B cell (primary cell): ENCODE data around the gene NOL3. TPM values are rescaled to one million over a fixed set of nuclear protein-coding genes. Genes with fewer than 3 reads are reported as not detected.

Experiments
- ATAC-seq: fragments of 200-7000 bp; cut with Tn5 transposase; one replicate; pipeline ENCODE4 v1.10.0; 2021; ENCODE audit warnings: low read depth, mild to moderate bottlenecking, moderate number of reproducible peaks, moderate library complexity
- CTCF ChIA-PET: fragments of 350-600 bp; sonication (Branson Sonifier 250); formaldehyde crosslinking; loops from one replicate; lab custom pipeline; 2021; ENCODE audit warnings: antibody characterized with exemption, inconsistent platforms; lab: Charles Lee
- POLR2A ChIA-PET: fragments of 350-600 bp; sonication (Branson Sonifier 250); formaldehyde crosslinking; loops from one replicate; lab custom pipeline; 2021; ENCODE audit warnings: antibody characterized with exemption; lab: Charles Lee
- DNase-seq: peaks from one replicate; pipeline ENCODE4 v3.0.0; 2013
- H2AFZ ChIP-seq: 2 replicates; pipeline ENCODE4 v1.6.1; 2012; ENCODE audit warnings: mild to moderate bottlenecking, low read depth, low read length; ENCODE audit not compliant: insufficient read depth, poor library complexity, severe bottlenecking
- H3K27ac ChIP-seq, 2 donors: 1 replicate in 1 of 2; 2 replicates in 1 of 2; pipeline ENCODE4 v1.5.1; 2012 to 2013; ENCODE audit warnings: low read length in 2 of 2, mild to moderate bottlenecking in 2 of 2, moderate library complexity in 1 of 2
- H3K27me3 ChIP-seq, 4 experiments: fragments of 200-600 bp in 1 of 4; sonication (generic) in 1 of 4; replicated peaks in 1 of 4; 1 replicate in 2 of 4; 2 replicates in 2 of 4; pipeline versions ENCODE4 v1.6.1 to v1.7.0; 2013 to 2016; ENCODE audit warnings: low read length in 3 of 4, mild to moderate bottlenecking in 2 of 4, mixed read lengths in 1 of 4, moderate library complexity in 1 of 4; ENCODE audit not compliant: insufficient read depth in 4 of 4, control insufficient read depth in 3 of 4; ENCODE audit errors: control extremely low read depth in 1 of 4
- H3K36me3 ChIP-seq, 2 experiments: replicated peaks in 1 of 2; 1 replicate in 1 of 2; 2 replicates in 1 of 2; pipeline versions ENCODE4 v1.6.1 to v1.7.1; 2013; ENCODE audit warnings: low read length in 1 of 2; ENCODE audit not compliant: insufficient read depth in 2 of 2, control insufficient read depth in 1 of 2; ENCODE audit errors: control extremely low read depth in 1 of 2, extremely low read depth in 1 of 2
- H3K4me1 ChIP-seq, 2 donors: fragments of 200-600 bp in 1 of 2; sonication (generic) in 1 of 2; 1 replicate in 1 of 2; 2 replicates in 1 of 2; pipeline versions ENCODE4 v1.5.1 to v1.6.1; 2013 to 2017; ENCODE audit warnings: low read length in 2 of 2; ENCODE audit not compliant: control insufficient read depth in 2 of 2, insufficient read depth in 2 of 2
- H3K4me2 ChIP-seq: replicated peaks from 2 replicates; pipeline ENCODE3; 2012; ENCODE audit warnings: mild to moderate bottlenecking, low read depth, low read length; ENCODE audit not compliant: poor library complexity, severe bottlenecking
- H3K4me3 ChIP-seq, 5 experiments: fragments of 200-600 bp in 1 of 5; sonication (generic) in 1 of 5; 1 replicate in 3 of 5; 2 replicates in 2 of 5; pipeline versions ENCODE4 v1.5.1 to v1.7.0; 2011 to 2016; ENCODE audit warnings: low read length in 4 of 5, mild to moderate bottlenecking in 4 of 5, low read depth in 2 of 5, control low read depth in 1 of 5, moderate library complexity in 1 of 5; ENCODE audit not compliant: insufficient read depth in 1 of 5; ENCODE audit errors: control extremely low read depth in 1 of 5, extremely low read depth in 1 of 5
- H3K79me2 ChIP-seq: fragments of 200-600 bp; sonication (generic); one replicate; pipeline ENCODE4 v1.6.0; 2016; ENCODE audit warnings: low read length; ENCODE audit not compliant: control insufficient read depth, insufficient read depth
- H3K9ac ChIP-seq: fragments of 200-600 bp; sonication (generic); 2 replicates; pipeline ENCODE4 v1.6.1; 2017; ENCODE audit warnings: mild to moderate bottlenecking, low read length, moderate library complexity
- H3K9me3 ChIP-seq, 3 donors: one replicate each; pipeline versions ENCODE4 v1.6.1 to v1.7.1; 2013; ENCODE audit warnings: low read length in 2 of 3; ENCODE audit not compliant: control insufficient read depth in 2 of 3, insufficient read depth in 1 of 3; ENCODE audit errors: control extremely low read depth in 1 of 3
- H4K20me1 ChIP-seq: 2 replicates; pipeline ENCODE4 v1.6.0; 2012; ENCODE audit warnings: mild to moderate bottlenecking, low read length; ENCODE audit not compliant: insufficient read depth, control insufficient read depth, poor library complexity, severe bottlenecking
- H3K27ac Mint-ChIP-seq: one replicate; pipeline ENCODE4 v1.8.0; 2021; ENCODE audit warnings: mixed read lengths
- H3K27me3 Mint-ChIP-seq: one replicate; pipeline ENCODE4 v1.8.0; 2021; ENCODE audit warnings: mixed read lengths
- H3K4me1 Mint-ChIP-seq: one replicate; pipeline ENCODE4 v1.8.0; 2021; ENCODE audit warnings: mixed read lengths
- H3K4me3 Mint-ChIP-seq: one replicate; pipeline ENCODE4 v1.8.0; 2021; ENCODE audit warnings: mixed read lengths
- H3K9me3 Mint-ChIP-seq: one replicate; pipeline ENCODE4 v1.8.0; 2022; ENCODE audit warnings: mixed read lengths; ENCODE audit not compliant: insufficient read depth
- EZH2 ChIP-seq: IDR thresholded peaks from 2 replicates; pipeline ENCODE4 v1.6.1; 2012; ENCODE audit warnings: borderline replicate concordance, low read depth, mild to moderate bottlenecking, moderate library complexity, low read length; ENCODE audit not compliant: insufficient read depth, poor library complexity, severe bottlenecking
- WGBS: methylation state at CpG from one replicate; pipeline ENCODE4 v1.1.5; 2013; ENCODE audit warnings: missing lambda C conversion rate; ENCODE audit not compliant: insufficient coverage; 5-methylcytosine and 5-hydroxymethylcytosine counted together
- intact Hi-C: fragments of 100-400 bp; cut with micrococcal nuclease; formaldehyde crosslinking; loops from one replicate; pipeline ENCODE4 v1.10.0; 2022
- polyA plus RNA-seq: library from polyadenylated mRNA; depleted of rRNA; stranded (reverse); fragments of >200 nt; gene quantifications from 2 replicates; pipeline ENCODE4 v1.2.3, GENCODE V29; 2012
- total RNA-seq, 2 donors: library from RNA; stranded (reverse); fragments of 120-200 nt in 1 of 2; gene quantifications; 1 replicate in 1 of 2; 2 replicates in 1 of 2; pipeline versions ENCODE4 v1.2.3 to v1.2.4, GENCODE V29; 2013 to 2022
- TF ChIP-seq, protein P1 (sequence below): fragments of 200-600 bp; IDR thresholded peaks from one replicate; pipeline ENCODE4 v1.8.0; 2022; ENCODE audit warnings: antibody characterized with exemption, mild to moderate bottlenecking

NOL3 gene
- total and polyA plus RNA-seq, 2 donors (not counting 1 experiment from before 2014, with no cell fraction given), result 0.60 to 0.96 TPM

DNA sequence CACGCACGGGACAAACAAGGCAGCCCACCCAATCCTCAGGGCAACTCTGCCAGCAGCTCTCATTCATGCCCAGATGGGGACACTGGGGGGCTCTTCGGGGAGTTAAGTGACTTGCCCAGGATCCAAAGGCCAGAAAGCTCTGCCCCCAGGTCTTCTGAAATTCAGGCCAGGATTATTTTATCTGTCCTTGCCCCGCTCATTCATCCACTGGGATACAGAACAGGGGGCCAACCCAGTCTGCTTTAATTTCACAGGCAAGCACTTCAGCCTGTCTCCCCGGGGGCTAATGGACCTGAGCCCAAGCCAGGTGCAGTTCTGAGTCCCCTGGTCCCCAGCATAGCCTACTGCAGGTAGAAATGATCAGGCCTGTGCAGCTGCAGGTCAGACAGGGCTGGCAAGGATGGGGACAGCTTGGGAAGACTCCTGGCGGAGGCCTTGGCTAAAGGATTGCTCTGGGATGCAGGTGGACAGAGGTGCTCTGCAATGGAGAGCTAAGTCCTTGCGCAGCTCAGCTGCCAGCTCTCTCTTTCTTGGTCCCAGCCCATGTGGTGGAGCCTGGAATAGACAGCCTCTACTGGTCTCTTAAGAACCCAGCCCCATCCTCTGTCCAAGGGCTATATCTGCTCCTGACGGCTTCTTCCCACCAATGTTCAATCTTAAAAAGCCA is 18.8 kb upstream of the NOL3 start:
- Histone ChIP-seq H3K27ac (no peak overlapping the region), H3K4me2 (no peak overlapping the region), H2AFZ (no peak overlapping the region), H3K79me2 (no peaks in the 10 kb centered on the region), H3K27me3 (peaks cover 0 to 36% (median 10%) of the 10 kb centered on the region in 4 experiments), H4K20me1 (peaks cover 29% of the 10 kb centered on the region), H3K9ac (no peak overlapping the region), H3K4me1 (peaks cover 21 to 26% of the 10 kb centered on the region in 2 donors), H3K4me3 (no peak overlapping the region), H3K9me3 (peaks cover 0 to 22% (median 0%) of the 10 kb centered on the region in 3 donors), H3K36me3 (peaks cover 0 to 19% of the 10 kb centered on the region in 2 experiments)
- ATAC-seq, result no peak
- Mint-ChIP-seq H3K27me3 (peaks cover 20% of the 10 kb centered on the region), H3K4me3 (peak overlapping the region; percentile 73), H3K4me1 (peaks cover 29% of the 10 kb centered on the region), H3K27ac (no peak overlapping the region), H3K9me3 (no peaks in the 10 kb centered on the region)
- intact Hi-C loops, result loop anchor here (1.0 kb wide), 1 partner anchor 169 kb away; no protein-coding TSS in a partner anchor
- ChIA-PET CTCF (interaction anchor here (0.8 to 1.5 kb wide), 5 partner anchors 18 to 193 kb away, joined by 3 to 4 read pairs (median 4); partner anchors contain the start of genes CBFB and NOL3), POLR2A (no interaction called here)
- TF ChIP-seq, protein P1, sequence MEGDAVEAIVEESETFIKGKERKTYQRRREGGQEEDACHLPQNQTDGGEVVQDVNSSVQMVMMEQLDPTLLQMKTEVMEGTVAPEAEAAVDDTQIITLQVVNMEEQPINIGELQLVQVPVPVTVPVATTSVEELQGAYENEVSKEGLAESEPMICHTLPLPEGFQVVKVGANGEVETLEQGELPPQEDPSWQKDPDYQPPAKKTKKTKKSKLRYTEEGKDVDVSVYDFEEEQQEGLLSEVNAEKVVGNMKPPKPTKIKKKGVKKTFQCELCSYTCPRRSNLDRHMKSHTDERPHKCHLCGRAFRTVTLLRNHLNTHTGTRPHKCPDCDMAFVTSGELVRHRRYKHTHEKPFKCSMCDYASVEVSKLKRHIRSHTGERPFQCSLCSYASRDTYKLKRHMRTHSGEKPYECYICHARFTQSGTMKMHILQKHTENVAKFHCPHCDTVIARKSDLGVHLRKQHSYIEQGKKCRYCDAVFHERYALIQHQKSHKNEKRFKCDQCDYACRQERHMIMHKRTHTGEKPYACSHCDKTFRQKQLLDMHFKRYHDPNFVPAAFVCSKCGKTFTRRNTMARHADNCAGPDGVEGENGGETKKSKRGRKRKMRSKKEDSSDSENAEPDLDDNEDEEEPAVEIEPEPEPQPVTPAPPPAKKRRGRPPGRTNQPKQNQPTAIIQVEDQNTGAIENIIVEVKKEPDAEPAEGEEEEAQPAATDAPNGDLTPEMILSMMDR, result no peak
- TF ChIP-seq EZH2, result no peak
- WGBS, result 75% methylated on average over 7 of the region's 8 CpGs
- DNase-seq, result no peak
